H1 (cell line): Measurements from ENCODE around the gene SPATS2L. TPM values are rescaled to one million over a fixed set of nuclear protein-coding genes. Genes with fewer than 3 reads are reported as not detected.

Experiments used
- CTCF ChIA-PET: fragments of 300-600 bp; sonication (Branson Sonifier 250); formaldehyde crosslinking; loops from one replicate; lab custom pipeline; 2021; ENCODE audit not compliant: partially characterized antibody; lab: Charles Lee
- POLR2A ChIA-PET: fragments of 300-600 bp; sonication (Branson Sonifier 250); formaldehyde crosslinking; loops from one replicate; lab custom pipeline; 2021; ENCODE audit warnings: inconsistent platforms; ENCODE audit not compliant: partially characterized antibody; lab: Charles Lee
- DNase-seq, 2 experiments: peaks; one replicate each; pipeline versions ENCODE4 v3.0.0 to v3.0.0-alpha.2; 2010 to 2022; ENCODE audit warnings: low spot score in 2 of 2, low read depth in 1 of 2, mixed read lengths in 1 of 2
- FAIRE-seq: peaks from 2 replicates; lab custom pipeline; 2011; peaks lifted over from hg19 to GRCh38; lab: Jason Lieb, UNC
- H2AFZ ChIP-seq: 2 replicates; pipeline ENCODE4 v1.8.1; 2012; ENCODE audit warnings: low read length, inconsistent platforms
- H2AK5ac ChIP-seq: 2 replicates; pipeline ENCODE4 v1.6.1; 2013; ENCODE audit warnings: low read depth, low read length
- H2BK120ac ChIP-seq: replicated peaks from 2 replicates; pipeline ENCODE3; 2013; ENCODE audit warnings: low read depth, low read length, inconsistent platforms
- H2BK12ac ChIP-seq: 2 replicates; pipeline ENCODE4 v1.6.1; 2013; ENCODE audit warnings: low read depth, low read length
- H2BK15ac ChIP-seq: 2 replicates; pipeline ENCODE4 v1.6.1; 2013; ENCODE audit warnings: low read length
- H2BK20ac ChIP-seq: 2 replicates; pipeline ENCODE4 v1.6.1; 2013; ENCODE audit warnings: low read length
- H2BK5ac ChIP-seq: 2 replicates; pipeline ENCODE4 v1.6.1; 2013; ENCODE audit warnings: low read depth, low read length
- H3K14ac ChIP-seq: 2 replicates; pipeline ENCODE4 v1.6.1; 2013; ENCODE audit warnings: inconsistent platforms; ENCODE audit not compliant: insufficient read length
- H3K18ac ChIP-seq: 2 replicates; pipeline ENCODE4 v1.6.1; 2013; ENCODE audit warnings: low read length; ENCODE audit errors: extremely low read depth
- H3K23ac ChIP-seq: 2 replicates; pipeline ENCODE4 v1.6.1; 2013; ENCODE audit warnings: inconsistent platforms; ENCODE audit not compliant: insufficient read length
- H3K23me2 ChIP-seq: 2 replicates; pipeline ENCODE4 v1.6.1; 2013; ENCODE audit warnings: low read depth, low read length
- H3K27ac ChIP-seq: 2 replicates; pipeline ENCODE4 v1.6.1; 2011; ENCODE audit warnings: low read depth, low read length, inconsistent platforms
- H3K27me3 ChIP-seq, 4 experiments: replicated peaks in 1 of 4; 1 replicate in 1 of 4; 2 replicates in 3 of 4; pipeline versions ENCODE4 v1.6.1 to v1.8.1; 2011 to 2013; ENCODE audit warnings: low read length in 3 of 4, mild to moderate bottlenecking in 3 of 4, inconsistent platforms in 2 of 4, mixed read lengths in 2 of 4, moderate library complexity in 1 of 4; ENCODE audit not compliant: control insufficient read depth in 3 of 4, insufficient read depth in 3 of 4; ENCODE audit errors: extremely low read depth in 1 of 4
- H3K36me3 ChIP-seq, 4 experiments: 2 replicates each; pipeline versions ENCODE4 v1.6.1 to v1.8.1; 2011 to 2013; ENCODE audit warnings: mild to moderate bottlenecking in 4 of 4, low read length in 3 of 4, moderate library complexity in 2 of 4, control low read depth in 1 of 4, inconsistent platforms in 1 of 4; ENCODE audit not compliant: insufficient read depth in 4 of 4, control insufficient read depth in 2 of 4
- H3K4ac ChIP-seq: replicated peaks from 2 replicates; pipeline ENCODE3; 2013; ENCODE audit warnings: low read length, low read depth, mixed read lengths, inconsistent platforms; ENCODE audit not compliant: insufficient read length
- H3K4me1 ChIP-seq, 4 experiments: replicated peaks in 1 of 4; 1 replicate in 1 of 4; 2 replicates in 3 of 4; pipeline versions ENCODE4 v1.6.1 to v1.8.1; 2011 to 2013; ENCODE audit warnings: low read length in 3 of 4, inconsistent platforms in 2 of 4, mixed read lengths in 1 of 4; ENCODE audit not compliant: insufficient read depth in 4 of 4, control insufficient read depth in 3 of 4
- H3K4me2 ChIP-seq, 2 experiments: 2 replicates each; pipeline versions ENCODE4 v1.6.1 to v1.8.1; 2011 to 2013; ENCODE audit warnings: low read depth in 2 of 2, low read length in 2 of 2, control low read depth in 1 of 2, inconsistent platforms in 1 of 2, mild to moderate bottlenecking in 1 of 2; ENCODE audit not compliant: insufficient read depth in 1 of 2
- H3K4me3 ChIP-seq, 4 experiments: fragments of 200-600, 300-600 bp in 1 of 4; sonication (generic), shearing (Covaris generic), sonication (Bioruptor Twin) in 1 of 4; 2 replicates each; pipeline versions ENCODE4 v1.5.1 to v1.8.1; 2011 to 2016; ENCODE audit warnings: low read length in 4 of 4, low read depth in 3 of 4, control low read depth in 2 of 4, inconsistent platforms in 2 of 4, mild to moderate bottlenecking in 2 of 4, mixed read lengths in 1 of 4, moderate library complexity in 1 of 4; ENCODE audit not compliant: insufficient read depth in 2 of 4; ENCODE audit errors: extremely low read depth in 1 of 4
- H3K56ac ChIP-seq: replicated peaks from 2 replicates; pipeline ENCODE3; 2013; ENCODE audit warnings: low read depth, mild to moderate bottlenecking, mixed read lengths, low read length, inconsistent platforms; ENCODE audit not compliant: insufficient read length
- H3K79me1 ChIP-seq: 2 replicates; pipeline ENCODE4 v1.6.1; 2013; ENCODE audit warnings: low read depth, low read length, control low read depth
- H3K79me2 ChIP-seq, 2 experiments: 2 replicates each; pipeline versions ENCODE4 v1.6.1 to v1.8.1; 2012 to 2013; ENCODE audit warnings: low read length in 2 of 2, mild to moderate bottlenecking in 2 of 2, inconsistent platforms in 1 of 2; ENCODE audit not compliant: insufficient read depth in 2 of 2, control insufficient read depth in 1 of 2
- H3K9ac ChIP-seq, 4 experiments: replicated peaks in 1 of 4; 1 replicate in 1 of 4; 2 replicates in 3 of 4; pipeline versions ENCODE4 v1.6.1 to v1.8.1; 2011 to 2013; ENCODE audit warnings: low read depth in 3 of 4, low read length in 3 of 4, control low read depth in 2 of 4, mild to moderate bottlenecking in 2 of 4, moderate library complexity in 2 of 4, inconsistent platforms in 1 of 4; ENCODE audit errors: extremely low read depth in 1 of 4
- H3K9me3 ChIP-seq, 2 experiments: 2 replicates each; pipeline versions ENCODE4 v1.6.1 to v1.8.1; 2012 to 2013; ENCODE audit warnings: mild to moderate bottlenecking in 2 of 2, moderate library complexity in 2 of 2, control low read depth in 1 of 2, inconsistent platforms in 1 of 2, low read depth in 1 of 2, low read length in 1 of 2, mixed read lengths in 1 of 2; ENCODE audit not compliant: insufficient read depth in 2 of 2
- H4K20me1 ChIP-seq, 2 experiments: replicated peaks in 1 of 2; 2 replicates each; pipeline versions ENCODE3 to v1.8.1; 2011 to 2013; ENCODE audit warnings: inconsistent platforms in 2 of 2, low read length in 2 of 2, mild to moderate bottlenecking in 1 of 2; ENCODE audit not compliant: insufficient read depth in 2 of 2, control insufficient read depth in 1 of 2
- H4K5ac ChIP-seq: 2 replicates; pipeline ENCODE4 v1.6.1; 2013; ENCODE audit warnings: low read length, low read depth, mixed read lengths, inconsistent platforms; ENCODE audit not compliant: insufficient read length
- H4K8ac ChIP-seq: 2 replicates; pipeline ENCODE4 v1.8.0; 2013; ENCODE audit warnings: mild to moderate bottlenecking, moderate library complexity, low read length, inconsistent platforms; ENCODE audit not compliant: insufficient read depth; ENCODE audit errors: extremely low read depth
- H4K91ac ChIP-seq: replicated peaks from 2 replicates; pipeline ENCODE3; 2013; ENCODE audit warnings: low read length, mixed read lengths, inconsistent platforms; ENCODE audit not compliant: insufficient read length
- CBX8 ChIP-seq: fragments of 300-800, 300-1000 bp; sonication (generic); IDR thresholded peaks from 2 replicates; pipeline ENCODE4 v1.7.1; 2016; ENCODE audit warnings: low read depth, low read length, borderline replicate concordance
- CEBPB ChIP-seq: IDR thresholded peaks from 2 replicates; pipeline ENCODE4 v1.6.1; 2012; ENCODE audit warnings: low read depth, low read length
- CHD1 ChIP-seq: IDR thresholded peaks from 2 replicates; pipeline ENCODE4 v1.6.1; 2012; ENCODE audit warnings: low read depth, low read length, improper control_type of control experiment
- GABPA ChIP-seq: IDR thresholded peaks from 2 replicates; pipeline ENCODE4 v1.6.1; 2011; ENCODE audit warnings: mild to moderate bottlenecking, low read length, moderate library complexity, borderline replicate concordance; ENCODE audit not compliant: insufficient read depth
- JUN ChIP-seq: IDR thresholded peaks from 2 replicates; pipeline ENCODE4 v1.6.1; 2011; ENCODE audit warnings: low read depth, mild to moderate bottlenecking, improper control_type of control experiment, low read length
- KDM1A ChIP-seq: fragments of 200-600, 300-600 bp; sonication (generic); IDR thresholded peaks from 2 replicates; pipeline ENCODE4 v1.7.1; 2016; ENCODE audit warnings: mild to moderate bottlenecking, low read length, borderline replicate concordance
- KDM5A ChIP-seq: fragments of 200-600 bp; IDR thresholded peaks from 2 replicates; pipeline ENCODE4 v1.7.1; 2012; ENCODE audit warnings: mild to moderate bottlenecking, low read length, inconsistent platforms, mixed read lengths
- MAFK ChIP-seq: IDR thresholded peaks from 2 replicates; pipeline ENCODE4 v1.6.1; 2012; ENCODE audit warnings: low read depth, mild to moderate bottlenecking, improper control_type of control experiment, low read length
- RBBP5 ChIP-seq: IDR thresholded peaks from 2 replicates; pipeline ENCODE4 v1.7.1; 2012; ENCODE audit warnings: low read depth, mild to moderate bottlenecking, inconsistent platforms, low read length, moderate library complexity, borderline replicate concordance
- RFX5 ChIP-seq: IDR thresholded peaks from 2 replicates; pipeline ENCODE4 v1.6.1; 2011; ENCODE audit warnings: low read depth, low read length, improper control_type of control experiment, borderline replicate concordance
- SP4 ChIP-seq: IDR thresholded peaks from 2 replicates; pipeline ENCODE4 v1.6.1; 2012; ENCODE audit warnings: low read length, inconsistent platforms
- TAF7 ChIP-seq: optimal IDR thresholded peaks from 2 replicates; pipeline ENCODE3; 2011; ENCODE audit warnings: low read depth, mild to moderate bottlenecking, inconsistent platforms, low read length, moderate library complexity, borderline replicate concordance
- YY1 ChIP-seq: IDR thresholded peaks from 2 replicates; pipeline ENCODE4 v1.6.1; 2011; ENCODE audit warnings: low read depth, mild to moderate bottlenecking, low read length
- WGBS, 2 experiments: shearing (Covaris generic) in 1 of 2; methylation state at CpG; one replicate each; pipeline versions ENCODE4 v1.1.6 to v1.1.7; 2013 to 2015; ENCODE audit warnings: low lambda C conversion rate in 2 of 2, mixed read lengths in 2 of 2, inconsistent platforms in 1 of 2, low coverage in 1 of 2, missing lambda C conversion rate in 1 of 2; ENCODE audit not compliant: insufficient replicate concordance in 2 of 2, insufficient coverage in 1 of 2, insufficient read length in 1 of 2; ENCODE audit errors: extremely low coverage in 1 of 2, missing lambda C conversion rate in 1 of 2; 5-methylcytosine and 5-hydroxymethylcytosine counted together
- polyA plus RNA-seq, 7 experiments: library from polyadenylated mRNA; depleted of rRNA in 3 of 7; stranded (reverse) in 5 of 7; unstranded in 2 of 7; fragments of >200 nt in 5 of 7; fragments of 200-250 nt in 2 of 7; gene quantifications; 1 replicate in 5 of 7; 2 replicates in 1 of 7; 4 replicates in 1 of 7; pipeline versions ENCODE4 v1.2.1 to v1.2.3, GENCODE V29; 2011 to 2013; ENCODE audit warnings: missing spikeins in 2 of 7, mixed read lengths in 2 of 7
- total RNA-seq: library from RNA; stranded (reverse); fragmentation: NEBNext Ultra II Directional; extraction: Animal tissue kit (Norgen Biotek cat#: 25700); gene quantifications from 2 replicates; pipeline ENCODE4 v1.2.1, GENCODE V29; 2021
- TF ChIP-seq, protein P1 (sequence below): IDR thresholded peaks from 2 replicates; pipeline ENCODE4 v1.6.1; 2011; ENCODE audit warnings: low read length, improper control_type of control experiment

The SPATS2L gene
- total and polyA plus RNA-seq, 2 of the 8 experiments (the other 6 are each of a cell fraction or from before 2014, with no cell fraction given): 67.3 to 189 TPM

DNA sequence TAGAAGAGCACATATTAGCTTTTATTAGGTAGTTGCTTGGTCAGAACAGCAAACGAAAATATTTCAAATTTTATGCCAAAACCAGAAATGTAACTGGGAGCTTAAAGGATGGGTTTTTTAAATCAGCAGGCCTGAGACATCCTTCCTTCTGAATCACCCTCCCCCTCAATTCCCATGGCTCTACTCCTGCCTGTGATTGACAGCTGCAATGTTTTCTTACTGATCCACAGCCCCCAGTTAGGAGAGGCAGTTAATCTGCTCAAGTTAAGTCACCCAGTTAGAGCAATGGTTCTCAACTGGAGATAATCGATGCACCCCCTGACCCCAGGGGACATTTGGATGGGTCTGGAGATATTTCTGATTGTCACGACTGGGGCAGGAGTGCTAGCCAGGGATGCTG lies 178.4 kb downstream of the SPATS2L start:
- Histone ChIP-seq H3K27ac (no peak overlapping the region), H3K4me2 (no peak overlapping the region), H2BK120ac (no peak overlapping the region), H3K23me2 (no peaks in the 10 kb centered on the region), H4K91ac (no peak overlapping the region), H4K8ac (no peak overlapping the region), H2BK15ac (no peak overlapping the region; the same call in 1 of the 2 replicates), H3K56ac (no peak overlapping the region), H2AK5ac (no peak overlapping the region), H2BK20ac (no peak overlapping the region), H2BK5ac (no peak overlapping the region), H3K79me1 (no peaks in the 10 kb centered on the region), H3K27me3 (no peaks in the 10 kb centered on the region), H3K9me3 (no peaks in the 10 kb centered on the region), H3K79me2 (no peaks in the 10 kb centered on the region), H3K36me3 (peaks cover 0 to 3% (median 0%) of the 10 kb centered on the region in 4 experiments; a peak in 2 of 8 replicates), H3K4me3 (no peak overlapping the region), H4K5ac (no peak overlapping the region), H3K4me1 (peaks cover 0 to 6% (median 2%) of the 10 kb centered on the region in 4 experiments; a peak in 4 of 7 replicates), H4K20me1 (no peaks in the 10 kb centered on the region), H3K23ac (no peak overlapping the region), H2BK12ac (no peak overlapping the region), H3K14ac (no peak overlapping the region), H3K9ac (no peak overlapping the region), H3K4ac (no peak overlapping the region), H2AFZ (no peak overlapping the region), H3K18ac (no peak overlapping the region)
- TF ChIP-seq, protein P1, sequence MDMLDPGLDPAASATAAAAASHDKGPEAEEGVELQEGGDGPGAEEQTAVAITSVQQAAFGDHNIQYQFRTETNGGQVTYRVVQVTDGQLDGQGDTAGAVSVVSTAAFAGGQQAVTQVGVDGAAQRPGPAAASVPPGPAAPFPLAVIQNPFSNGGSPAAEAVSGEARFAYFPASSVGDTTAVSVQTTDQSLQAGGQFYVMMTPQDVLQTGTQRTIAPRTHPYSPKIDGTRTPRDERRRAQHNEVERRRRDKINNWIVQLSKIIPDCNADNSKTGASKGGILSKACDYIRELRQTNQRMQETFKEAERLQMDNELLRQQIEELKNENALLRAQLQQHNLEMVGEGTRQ: no peak
- TF ChIP-seq GABPA (no peak), KDM5A (no peak), CEBPB (no peak), CHD1 (no peak), CBX8 (no peak), SP4 (no peak), MAFK (no peak), JUN (no peak), YY1 (no peak), RBBP5 (no peak), TAF7 (no peak), RFX5 (no peak), KDM1A (no peak)
- ChIA-PET CTCF (interaction anchor here (0.5 to 6.1 kb wide), 27 partner anchors 9 to 510 kb away, joined by 3 to 49 read pairs (median 4); partner anchors contain the start of genes AOX1 and KCTD18), POLR2A (interaction anchor here (0.7 to 3.1 kb wide), 2 partner anchors 8 to 25 kb away, joined by 4 to 8 read pairs; partner anchors contain the start of gene KCTD18)
- 88% methylated on average over 3 of the region's 3 CpGs; no CpG with 5 or more reads in 1 of the 2 experiments for WGBS, 2 experiments
- no peak for DNase-seq
- no peak for FAIRE-seq
